Measurements from ENCODE around the gene BDH2.

The BDH2 gene

DNA sequence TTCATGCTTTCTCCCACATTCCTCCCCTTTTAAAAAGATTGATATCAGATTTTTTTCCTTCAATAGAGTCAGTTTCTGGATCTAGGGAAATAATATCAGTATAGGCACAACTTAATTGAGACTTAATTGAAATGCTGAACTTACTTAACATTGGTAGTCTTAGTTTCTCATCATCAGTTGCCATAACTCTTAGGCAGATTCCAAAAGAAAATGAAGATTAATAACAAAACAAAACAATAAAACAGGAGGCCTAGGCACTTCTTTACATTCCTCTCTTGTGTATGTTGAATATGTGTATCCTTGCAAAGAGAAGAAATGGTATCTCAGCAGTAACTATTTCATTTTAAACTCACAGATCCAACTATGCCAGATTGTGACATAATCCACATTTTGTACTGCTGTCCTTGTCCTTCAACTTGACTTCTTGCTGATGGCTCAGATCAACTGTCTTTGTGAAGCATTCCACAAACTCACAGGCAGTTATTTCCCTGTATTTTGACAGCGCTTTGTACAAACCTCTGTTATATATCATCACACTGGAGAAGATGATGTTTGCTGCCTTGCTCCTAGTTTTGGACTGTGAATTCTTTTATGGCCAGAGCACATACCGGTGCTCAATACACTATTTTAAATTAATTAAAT, 14.0 kb downstream of the BDH2 start:
- DNase-seq (ENCODE audit: low read depth), result no peak

DNA sequence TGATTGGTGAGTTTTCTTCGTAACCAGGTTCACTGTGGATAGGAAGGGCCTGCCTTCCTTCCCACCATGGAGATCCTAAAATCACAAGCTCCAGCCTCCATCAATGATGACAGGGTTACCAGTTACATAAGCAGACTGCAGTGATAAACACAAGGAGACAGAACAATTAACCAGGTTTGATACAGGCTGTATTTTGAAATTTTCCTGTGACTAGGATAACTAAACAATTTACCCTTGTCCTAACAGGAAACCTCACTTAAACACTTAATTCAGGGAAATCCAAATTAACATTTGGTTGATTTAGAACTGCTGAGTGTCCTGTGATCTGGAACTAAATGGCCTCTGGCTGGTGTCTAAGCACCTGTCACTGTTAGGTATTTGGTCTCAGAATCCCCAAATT, 20.0 kb downstream of the BDH2 start:
- no peak for DNase-seq (ENCODE audit: low read depth)

DNA sequence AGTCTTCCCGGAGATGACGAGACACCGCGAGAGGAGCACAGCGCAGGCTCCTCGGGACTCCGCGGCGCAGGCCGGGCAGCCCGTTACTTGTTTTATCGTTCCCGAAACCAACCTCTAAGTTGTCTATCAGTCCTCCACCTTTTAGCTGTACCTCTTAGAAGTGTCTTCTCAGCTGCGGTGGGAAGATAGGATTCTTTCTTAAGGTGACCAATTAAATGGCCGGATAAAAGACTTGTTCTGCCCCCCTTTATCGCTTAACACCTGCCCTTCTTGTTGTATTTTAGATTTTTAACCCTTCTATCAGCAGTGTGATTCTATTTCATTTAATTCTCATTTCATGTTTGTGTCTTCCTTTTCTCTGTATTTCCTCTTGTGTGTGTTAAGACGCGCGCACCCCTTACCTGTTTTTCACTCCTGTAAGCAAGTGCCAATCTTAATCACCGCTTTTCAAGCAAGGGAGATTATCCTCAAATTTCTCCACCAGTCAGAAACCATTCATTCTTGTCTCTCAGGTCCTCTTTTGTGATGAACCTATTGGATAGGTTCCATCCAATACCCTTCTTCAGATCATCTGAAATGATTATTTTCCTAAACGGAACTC, 22.8 kb downstream of the BDH2 start, which contains the start of gene SLC9B2:
Gene SLC9B2 (minus strand): TSS at position 15 of the 601 bp plus-strand sequence. CDS start 9,211 bp downstream, outside the sequence.
- no peak for DNase-seq (ENCODE audit: low read depth)

DNA sequence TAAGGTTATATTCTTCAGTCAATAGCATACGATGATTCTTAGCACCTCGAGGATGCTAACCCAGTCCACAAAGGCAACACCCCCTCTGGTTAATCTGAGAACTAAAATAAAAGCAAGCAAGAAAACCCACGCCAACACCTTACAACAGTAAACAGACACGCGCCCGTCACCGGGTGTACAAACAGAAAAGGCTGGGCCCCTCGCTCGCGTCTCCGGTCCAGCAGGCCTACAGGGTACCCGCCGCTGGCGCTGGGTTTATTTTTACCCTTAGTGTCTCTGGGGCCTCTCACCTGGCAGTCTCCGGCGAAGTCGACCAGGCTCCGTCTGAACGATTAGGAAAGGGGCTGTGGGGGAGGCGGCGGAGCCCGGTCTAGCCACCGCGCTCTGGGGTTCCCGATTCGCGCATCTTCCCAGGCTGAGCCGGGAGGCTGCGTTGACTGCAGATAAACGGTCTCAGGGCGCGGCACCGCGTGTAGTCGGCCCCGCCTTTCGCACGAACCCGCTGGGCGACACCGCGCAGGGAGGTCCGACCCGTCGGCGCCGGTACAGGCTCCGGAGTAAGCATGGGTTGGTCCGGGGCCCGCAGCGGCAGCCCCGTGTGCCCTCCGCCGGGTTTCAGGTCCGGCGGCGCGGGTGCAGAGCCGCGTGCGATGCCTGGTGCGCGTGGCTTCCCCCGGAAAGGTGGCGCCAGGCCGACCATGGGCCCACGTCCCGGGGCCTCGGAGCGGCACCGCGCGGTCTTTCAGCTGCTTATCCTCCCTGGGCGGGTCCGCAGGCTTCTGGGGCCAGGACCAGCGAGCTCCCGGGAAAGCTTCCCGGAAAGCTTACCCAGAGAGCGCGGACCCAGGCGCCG, 23.5 kb downstream of the BDH2 start:
- DNase-seq (ENCODE audit: low read depth), result peak; percentile 59

DNA sequence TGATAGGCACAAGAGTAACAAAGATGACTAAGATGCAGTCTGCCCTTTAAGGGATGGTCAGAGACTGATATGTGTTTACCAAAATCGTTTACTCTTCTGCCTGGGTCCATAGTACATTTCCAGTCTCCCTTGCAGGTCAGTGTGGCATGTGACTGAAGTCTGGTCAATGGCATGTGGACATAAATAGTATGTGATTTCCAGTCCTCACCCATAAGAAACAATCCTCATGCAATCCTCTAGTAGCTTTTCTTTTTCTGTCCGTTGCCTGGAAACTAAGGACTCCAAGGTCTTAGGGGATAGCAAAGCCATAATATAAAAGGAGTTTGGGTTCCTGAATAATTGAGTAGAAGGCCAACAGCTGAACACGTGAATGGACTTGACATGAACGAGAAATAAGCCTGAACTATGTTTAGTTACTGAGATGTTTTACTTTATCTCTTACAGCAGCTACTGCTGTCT, 24.2 kb downstream of the BDH2 start:
- DNase-seq (ENCODE audit: low read depth), result peak; percentile 48

DNA sequence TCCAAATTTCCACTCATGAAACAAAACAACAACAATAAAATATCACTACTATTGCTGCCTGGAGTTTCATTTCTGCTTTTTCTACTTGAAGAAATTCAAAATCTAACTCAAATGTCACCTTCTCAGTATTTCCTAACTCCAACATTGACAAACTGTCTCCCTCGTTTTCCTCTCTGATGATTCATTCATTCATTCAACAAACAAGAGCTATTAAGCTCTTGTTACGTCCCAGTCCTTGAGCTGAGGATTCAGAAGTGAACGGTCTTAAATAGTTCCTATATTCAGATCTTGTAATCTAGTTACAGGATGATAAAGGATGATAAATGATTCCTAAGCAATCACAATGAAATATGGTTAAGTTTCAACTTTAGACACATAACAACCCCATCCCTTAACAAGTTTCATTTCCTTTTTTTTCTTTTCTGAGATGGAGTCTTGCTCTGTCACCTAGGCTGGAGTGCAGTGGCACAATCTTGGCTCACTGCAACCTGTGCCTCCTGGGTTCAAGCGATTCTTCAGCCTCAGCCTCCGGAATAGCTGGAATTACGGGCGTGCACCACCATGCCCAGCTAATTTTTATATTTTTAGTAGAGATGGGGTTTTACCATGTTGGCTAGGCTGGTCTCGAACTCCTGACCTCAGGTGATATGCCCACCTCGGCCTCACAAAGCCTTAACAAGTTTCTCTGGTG, 24.7 kb downstream of the BDH2 start:
- peak; percentile 14 for DNase-seq (ENCODE audit: low read depth)

DNA sequence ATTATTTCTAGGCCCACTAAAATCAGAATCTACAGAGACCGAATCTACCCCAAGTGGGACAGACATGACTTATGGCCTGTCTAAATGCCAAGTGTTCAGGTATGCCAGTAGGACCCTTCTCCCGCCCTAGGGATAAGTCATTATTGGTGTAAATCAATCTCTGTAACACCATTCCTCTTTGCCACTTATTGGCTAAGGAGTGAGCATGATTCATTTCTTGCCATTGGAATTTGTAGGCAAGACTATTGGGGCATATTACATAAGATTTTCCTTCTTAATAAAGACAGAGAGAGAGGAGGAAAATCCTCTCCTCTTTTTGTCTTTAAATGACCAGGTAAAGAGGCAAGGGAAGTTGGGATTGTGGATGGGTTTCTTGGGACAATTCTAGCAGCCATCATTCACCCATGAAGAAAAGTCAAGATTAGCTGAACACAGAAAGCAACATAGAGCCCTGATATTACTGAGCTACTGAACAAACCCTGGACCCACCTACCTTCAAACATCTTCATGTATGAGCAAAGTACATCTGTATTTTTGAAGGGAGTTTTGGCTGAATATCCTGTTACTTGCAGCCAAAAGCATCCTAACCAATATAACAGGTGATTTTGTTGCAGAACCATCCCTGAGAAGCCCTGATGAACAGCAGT, 25.7 kb downstream of the BDH2 start:
- no peak for DNase-seq (ENCODE audit: low read depth)

DNA sequence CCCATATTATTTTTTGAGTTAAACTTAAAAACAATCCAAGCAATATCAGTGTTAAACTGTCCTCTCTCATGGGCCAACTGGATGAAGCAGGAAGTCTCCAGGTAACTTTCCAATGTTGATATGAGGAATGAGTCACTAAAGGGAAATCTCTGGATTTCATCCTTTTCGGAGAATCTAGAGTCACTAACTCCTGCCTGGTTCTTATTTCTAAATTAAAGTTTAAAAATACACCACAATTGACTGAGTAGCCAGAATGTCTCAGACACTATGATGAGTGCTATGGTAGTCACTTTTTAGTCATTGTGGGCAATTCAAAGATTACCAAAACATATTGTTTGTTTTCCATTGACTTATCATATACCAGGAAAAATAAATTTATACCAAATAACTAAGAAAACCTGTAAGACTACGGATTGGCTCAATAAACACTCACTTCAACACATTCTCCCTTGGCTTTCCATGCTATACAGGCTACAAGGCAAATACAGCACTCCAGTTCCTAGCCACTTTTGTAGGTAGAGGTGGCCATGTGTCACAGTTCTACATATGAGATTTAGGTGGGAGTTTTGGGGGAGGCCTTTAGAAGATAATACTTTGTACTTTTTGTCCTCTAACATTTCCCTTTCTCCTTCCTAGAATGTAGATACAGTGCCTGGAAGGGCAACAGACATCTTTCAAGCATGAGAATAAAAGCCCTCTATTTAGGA, 31.6 kb downstream of the BDH2 start:
- DNase-seq (ENCODE audit: low read depth), result no peak

DNA sequence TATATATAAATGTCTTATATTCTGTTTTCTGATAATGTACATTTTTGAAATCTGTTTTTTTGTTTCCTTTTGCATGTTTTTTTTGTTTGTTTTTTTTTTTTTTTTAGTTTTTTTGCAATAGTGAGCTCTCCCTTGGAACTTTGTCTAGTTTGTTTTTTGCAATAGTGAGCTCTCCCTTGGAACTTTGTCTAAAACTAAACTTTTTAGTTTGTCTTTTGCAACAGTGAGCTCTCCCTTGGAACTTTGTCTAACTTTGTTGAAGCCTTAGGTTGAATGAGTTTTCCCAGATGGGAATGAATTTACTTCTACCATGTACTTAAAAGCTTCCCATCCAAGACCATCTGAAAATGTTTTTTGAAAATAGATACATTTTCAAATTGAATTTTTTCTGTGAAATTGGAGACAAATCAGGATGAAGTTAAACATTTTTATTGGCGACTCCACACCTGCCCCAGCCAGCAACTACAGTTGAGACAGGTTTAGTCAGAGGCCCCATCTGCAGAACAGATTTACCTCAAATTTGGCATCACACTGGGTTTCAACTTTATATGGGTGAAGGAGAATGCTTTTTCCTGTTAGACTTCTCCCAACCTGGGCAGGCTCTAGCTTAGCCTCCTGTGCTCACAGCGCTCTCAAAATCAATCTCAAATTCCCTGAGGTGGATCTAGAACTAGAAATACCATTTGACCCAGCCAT, 39.0 kb downstream of the BDH2 start:
- no peak for DNase-seq (ENCODE audit: low read depth)

DNA sequence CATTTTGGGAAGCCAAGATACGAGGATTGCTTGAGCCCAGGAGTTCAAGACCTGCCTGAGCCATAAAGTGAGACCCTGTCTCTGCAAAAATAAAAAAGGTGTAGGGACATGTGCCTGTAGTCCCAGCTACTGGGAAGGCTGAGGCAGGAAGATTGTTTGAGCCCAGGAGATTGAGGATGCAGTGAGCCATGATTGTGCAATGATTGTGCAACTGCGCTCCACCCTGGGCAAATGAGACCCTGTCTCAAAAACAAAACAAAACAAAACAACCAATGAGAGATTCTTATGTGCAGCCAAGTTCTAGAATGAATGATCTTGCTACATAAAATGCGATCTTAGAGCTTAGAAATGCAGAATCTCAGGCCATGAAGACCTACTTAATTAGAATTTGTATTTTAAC, 45.6 kb downstream of the BDH2 start:
- no peak for DNase-seq (ENCODE audit: low read depth)

DNA sequence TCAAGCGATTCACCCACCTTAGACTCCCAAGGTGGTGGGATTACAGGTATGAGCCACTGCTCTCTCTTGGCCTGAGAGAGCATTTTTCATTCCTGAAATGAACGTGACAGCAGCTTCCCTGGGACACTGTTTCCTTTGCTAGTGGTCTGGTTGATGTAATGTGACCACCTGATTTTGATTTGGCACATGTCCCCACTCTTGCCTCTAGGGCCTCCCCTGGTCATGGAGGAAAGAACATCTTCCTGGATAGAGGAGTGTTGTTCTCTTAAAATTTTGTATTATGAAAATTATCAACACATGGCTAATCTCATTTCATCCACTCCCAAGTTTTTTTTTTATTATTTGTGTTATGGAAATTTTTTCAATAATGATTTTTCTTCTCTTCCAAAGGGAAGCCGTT, 46.9 kb downstream of the BDH2 start:
- no peak for DNase-seq (ENCODE audit: low read depth)

DNA sequence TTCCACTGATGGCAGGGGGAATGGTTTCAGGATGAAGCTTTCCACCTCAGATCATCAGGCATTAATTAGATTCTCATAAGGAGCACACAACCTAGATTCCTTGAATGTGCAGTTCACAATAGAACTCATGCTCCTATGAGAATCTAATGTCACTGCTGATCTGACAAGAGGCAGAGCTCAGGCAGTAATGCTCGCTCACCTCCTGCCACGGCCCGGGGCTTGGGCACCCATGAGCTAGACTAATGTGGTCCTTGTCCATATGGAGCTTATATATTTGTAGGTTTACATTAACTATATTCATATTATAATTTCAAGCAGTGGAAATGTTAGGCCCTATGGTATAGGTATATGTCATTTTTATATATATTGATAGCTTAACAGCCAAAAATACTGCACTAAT, 47.5 kb downstream of the BDH2 start:
- DNase-seq (ENCODE audit: low read depth), result no peak

DNA sequence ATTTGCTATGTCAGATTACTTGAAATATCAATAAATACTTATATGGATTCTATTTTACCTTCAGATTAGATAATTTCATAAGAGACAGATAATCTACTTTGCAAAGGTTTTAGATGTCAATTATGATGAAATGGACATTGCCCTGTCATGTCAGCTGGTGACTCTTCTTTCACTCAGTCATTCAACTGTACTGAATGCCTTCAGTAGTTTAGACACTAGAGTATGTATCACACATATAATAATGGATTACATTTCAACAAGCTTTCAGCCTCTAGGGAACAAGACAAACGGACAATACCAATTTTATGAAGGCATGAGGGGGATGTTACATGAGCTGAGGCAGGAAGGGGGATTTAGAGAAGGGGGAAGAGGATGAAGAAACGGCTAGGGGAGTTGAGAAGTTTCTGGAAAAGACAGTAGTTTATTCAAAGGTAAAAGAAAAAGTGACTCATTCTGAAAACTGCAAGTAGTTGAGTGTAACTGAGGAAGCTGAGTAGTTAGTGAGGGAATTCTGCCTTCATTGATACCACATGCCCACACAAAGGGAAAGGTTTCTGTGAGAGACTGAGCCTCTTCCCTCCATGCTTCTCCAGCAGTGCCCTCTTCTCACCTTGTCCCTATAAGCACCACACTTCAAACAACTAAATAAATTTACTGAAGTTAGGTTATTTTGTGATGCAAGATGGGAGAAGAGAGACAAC, 48.7 kb downstream of the BDH2 start:
- peak; percentile 17 for DNase-seq (ENCODE audit: low read depth)

DNA sequence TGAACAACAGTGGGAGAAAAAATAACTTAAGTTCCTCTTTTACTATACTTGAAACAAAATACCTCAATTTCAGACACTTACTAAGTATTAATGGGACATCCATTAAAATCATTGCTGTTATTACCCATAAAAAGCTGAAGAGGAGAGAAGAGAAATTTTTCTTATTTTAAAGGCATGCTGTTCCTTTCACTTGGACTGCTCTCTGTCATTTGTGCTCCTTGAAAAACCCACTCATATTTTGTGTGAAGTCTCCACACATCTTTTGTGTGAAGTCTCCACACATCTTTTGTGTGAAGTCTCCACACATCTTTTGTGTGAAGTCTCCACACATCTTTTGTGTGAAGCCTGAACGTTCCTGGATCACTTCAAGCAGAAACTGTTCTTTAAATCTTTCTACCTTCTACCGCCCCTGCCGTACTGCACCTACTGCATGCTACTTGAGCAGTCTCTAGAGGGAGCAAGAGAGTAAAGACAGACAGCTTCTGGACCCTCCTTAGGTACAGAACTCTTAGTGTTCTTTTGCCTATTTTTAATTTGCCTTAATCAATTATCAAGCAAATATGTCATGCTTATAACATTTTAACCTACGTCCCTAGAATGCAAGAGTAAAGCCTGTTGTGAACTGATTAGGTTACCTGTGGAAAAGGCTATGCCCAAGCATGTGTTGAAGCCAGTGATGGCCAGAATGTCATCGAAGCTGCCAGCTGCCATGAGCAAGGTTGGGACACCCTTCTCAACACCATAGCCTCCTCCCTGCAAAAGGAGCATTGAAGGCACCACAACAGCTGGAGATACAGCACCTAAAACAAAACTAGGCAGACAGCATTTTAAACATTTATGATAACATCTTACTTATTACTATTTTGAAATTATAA, 53.0 kb downstream of the BDH2 start:
- peak; percentile 32 for DNase-seq (ENCODE audit: low read depth)

DNA sequence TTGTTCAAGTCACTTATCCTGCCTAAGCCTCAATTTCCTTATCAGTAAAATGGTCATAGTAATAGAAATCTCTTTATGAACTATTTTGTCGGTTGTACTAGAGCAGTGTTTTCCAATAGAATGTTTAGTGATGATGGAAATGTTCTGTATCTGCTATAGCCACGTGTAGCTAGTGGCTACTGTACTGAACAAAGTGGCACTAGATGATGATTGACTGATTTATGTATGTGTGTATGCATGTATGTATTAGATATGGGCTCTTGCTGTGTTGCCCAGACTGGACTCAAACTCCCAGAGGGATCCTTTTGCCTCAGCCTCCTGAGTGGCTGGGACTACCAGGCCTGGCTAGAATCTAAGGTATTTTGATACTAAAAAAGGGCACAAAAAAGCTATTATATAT, 55.5 kb downstream of the BDH2 start:
- no peak for DNase-seq (ENCODE audit: low read depth)

DNA sequence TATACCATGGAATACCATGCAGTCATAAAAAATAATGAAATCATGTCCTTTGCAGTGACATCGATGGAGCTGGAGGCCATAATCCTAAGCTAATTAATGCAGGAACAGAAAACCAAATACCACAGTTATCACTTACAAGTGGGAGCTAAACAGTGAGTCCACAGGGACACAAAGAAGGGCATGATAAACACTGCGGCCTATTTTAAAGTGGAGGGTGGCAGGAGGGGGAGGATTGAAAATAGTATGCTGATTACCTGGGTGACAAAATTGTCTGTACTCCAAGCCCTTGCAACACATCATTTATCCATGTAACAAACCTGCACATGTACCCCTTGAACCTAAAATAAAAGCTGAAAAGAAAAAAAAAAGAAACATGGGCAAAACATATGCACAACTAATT, 63.5 kb downstream of the BDH2 start:
- DNase-seq (ENCODE audit: low read depth), result no peak

DNA sequence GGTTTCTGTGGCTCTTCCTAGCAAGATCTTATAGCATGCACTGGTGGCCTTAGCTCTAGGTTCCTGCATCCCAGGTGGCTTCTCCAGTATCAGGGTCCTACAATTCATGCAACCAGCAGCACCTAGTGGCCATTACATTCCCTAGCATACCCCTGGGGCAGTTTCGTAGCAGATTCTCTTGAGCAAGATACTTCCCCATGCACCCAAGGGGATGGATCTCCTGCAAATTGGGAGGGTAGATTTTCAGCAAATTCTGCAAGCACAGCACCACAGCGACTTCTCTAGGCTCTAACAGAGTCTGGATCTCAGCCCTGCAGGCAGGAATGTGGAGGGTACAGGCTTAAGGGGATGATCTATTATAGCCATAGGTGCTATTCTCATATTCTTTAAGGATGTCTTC, 67.1 kb downstream of the BDH2 start:
- DNase-seq (ENCODE audit: low read depth), result peak; percentile 14

DNA sequence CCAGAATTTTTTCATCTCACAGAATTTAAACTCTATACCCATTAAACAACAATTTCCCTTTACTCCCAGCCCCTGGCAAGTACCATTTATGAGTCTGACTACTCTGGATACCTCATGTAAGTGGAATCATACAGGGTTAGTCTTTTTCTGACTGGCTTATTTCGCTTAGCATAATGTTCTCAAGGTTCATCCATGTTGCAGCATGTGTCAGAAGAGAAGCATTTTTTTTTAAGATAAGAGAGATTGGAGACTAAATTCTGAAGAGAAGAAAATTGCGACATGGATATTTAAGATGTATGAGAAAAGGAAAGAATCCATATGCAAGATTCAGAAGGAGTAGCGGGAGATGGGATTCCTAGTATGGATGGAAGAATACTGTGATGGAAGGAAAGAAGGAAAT, 68.8 kb downstream of the BDH2 start:
- no peak for DNase-seq (ENCODE audit: low read depth)

DNA sequence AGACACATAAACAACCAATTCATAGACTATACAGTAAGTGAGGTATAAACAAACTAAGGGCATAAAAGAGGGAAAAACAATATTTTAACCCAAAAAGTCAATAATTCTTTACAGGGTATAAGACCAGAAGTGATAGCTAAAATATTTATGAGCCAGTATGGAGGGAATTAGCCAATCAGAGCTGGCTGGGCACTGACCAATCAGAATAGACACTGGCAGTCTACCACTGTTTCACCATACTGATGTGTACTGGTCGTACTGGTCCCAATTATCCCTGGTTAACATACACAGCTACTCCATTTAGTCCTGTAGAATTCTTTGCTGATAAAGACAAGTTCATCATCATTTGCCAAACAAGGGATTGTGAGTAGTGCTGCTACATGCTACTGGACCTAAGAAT, 70.3 kb downstream of the BDH2 start:
- DNase-seq (ENCODE audit: low read depth), result no peak
